ENCODE measurements around the gene MAGEA8.

The MAGEA8 gene

DNA sequence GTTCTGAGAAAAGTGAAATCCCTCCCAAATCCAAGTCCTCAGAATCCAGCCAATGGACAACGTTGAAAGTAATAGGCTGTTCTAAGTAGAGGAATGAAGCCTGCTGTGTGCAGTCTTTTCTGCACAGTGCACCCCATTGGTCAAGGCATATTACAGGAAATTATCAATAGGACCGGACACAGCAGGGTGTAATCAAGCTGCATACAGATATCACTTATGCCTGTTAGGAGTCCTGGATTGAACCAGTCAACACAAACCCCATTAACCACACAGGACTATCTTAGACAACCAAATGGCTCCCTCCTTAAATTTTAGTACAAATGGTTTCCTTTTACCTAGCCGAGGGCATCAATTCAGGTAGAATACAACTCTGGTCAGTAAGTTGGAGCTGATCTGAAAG, 34.2 kb upstream of the MAGEA8 start:
- Histone ChIP-seq H3K36me3 (ENCODE audit: insufficient read depth, insufficient read length, low read length) (no peaks in the 10 kb centered on the region), H3K9me3 (ENCODE audit: insufficient read depth, low read length) (peaks cover 2% of the 10 kb centered on the region; the same call in 1 of the 2 replicates), H3K27me3 (ENCODE audit: insufficient read depth, insufficient read length) (no peaks in the 10 kb centered on the region), H3K4me3 (ENCODE audit: insufficient read length, low read depth) (no peak overlapping the region), H3K4me1 (ENCODE audit: insufficient read depth, insufficient read length) (no peaks in the 10 kb centered on the region), H3K9ac (ENCODE audit: insufficient read length, low read depth) (no peak overlapping the region)
- no peak for DNase-seq (ENCODE audit: low read depth, low spot score)
- no peak for TF ChIP-seq YY1 (IDR thresholded peaks at IDR 0.05; ENCODE audit: insufficient read depth, insufficient read length)
- no peak for TF ChIP-seq SUZ12 (IDR thresholded peaks at IDR 0.05; ENCODE audit: extremely low read depth, insufficient read depth, insufficient read length)

DNA sequence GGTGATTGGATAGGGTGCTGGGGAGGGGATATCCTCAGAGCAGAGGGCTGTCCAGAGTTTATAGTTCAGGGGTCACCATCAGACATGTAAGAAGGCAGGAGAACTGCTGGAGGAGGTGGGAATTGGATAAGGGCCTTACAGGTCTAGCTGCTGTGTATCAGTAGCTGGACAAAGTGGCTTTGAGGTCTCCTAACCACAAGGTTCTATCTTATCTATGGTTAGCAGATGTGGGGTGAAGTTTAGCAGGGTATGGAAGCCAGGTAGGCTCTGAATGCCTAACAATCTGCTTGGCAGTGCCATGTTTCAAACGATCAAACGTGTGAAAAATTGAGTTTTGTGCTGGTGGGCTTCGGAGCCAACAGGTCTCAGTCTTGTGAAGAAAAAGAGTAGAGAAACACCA, 32.1 kb upstream of the MAGEA8 start:
- TF ChIP-seq YY1 (IDR thresholded peaks at IDR 0.05; ENCODE audit: insufficient read depth, insufficient read length) (no peak), ZNF274 (IDR thresholded peaks at IDR 0.05; ENCODE audit: low read depth, low read length) (no peak), SUZ12 (IDR thresholded peaks at IDR 0.05; ENCODE audit: extremely low read depth, insufficient read depth, insufficient read length) (no peak)
- H3K4me1 ChIP-seq (ENCODE audit: insufficient read depth, insufficient read length), result no peaks in the 10 kb centered on the region
- DNase-seq (ENCODE audit: low read depth, low spot score), result no peak

GRCh38 chrX:149849787-149850186, 31.2 kb upstream of the MAGEA8 start:
- Histone ChIP-seq H3K36me3 (ENCODE audit: insufficient read depth, insufficient read length, low read length) (no peaks in the 10 kb centered on the region), H3K9me3 (ENCODE audit: insufficient read depth, low read length) (no peaks in the 10 kb centered on the region), H3K9ac (ENCODE audit: insufficient read length, low read depth) (no peak overlapping the region), H3K4me3 (ENCODE audit: insufficient read length, low read depth) (no peak overlapping the region), H3K27me3 (ENCODE audit: insufficient read depth, insufficient read length) (no peaks in the 10 kb centered on the region), H3K4me1 (ENCODE audit: insufficient read depth, insufficient read length) (no peaks in the 10 kb centered on the region)
- TF ChIP-seq YY1 (IDR thresholded peaks at IDR 0.05; ENCODE audit: insufficient read depth, insufficient read length) (no peak), SUZ12 (IDR thresholded peaks at IDR 0.05; ENCODE audit: extremely low read depth, insufficient read depth, insufficient read length) (no peak), ZNF274 (IDR thresholded peaks at IDR 0.05; ENCODE audit: low read depth, low read length) (no peak)
- no peak for DNase-seq (ENCODE audit: low read depth, low spot score)

More for the DNA sequence above, 32.1 kb upstream of the MAGEA8 start:
- Histone ChIP-seq H3K4me3 (ENCODE audit: insufficient read length, low read depth) (no peak overlapping the region), H3K9me3 (ENCODE audit: insufficient read depth, low read length) (no peaks in the 10 kb centered on the region), H3K36me3 (ENCODE audit: insufficient read depth, insufficient read length, low read length) (no peaks in the 10 kb centered on the region), H3K9ac (ENCODE audit: insufficient read length, low read depth) (no peak overlapping the region), H3K27me3 (ENCODE audit: insufficient read depth, insufficient read length) (no peaks in the 10 kb centered on the region)

GRCh38 chrX:149851864-149852263, 29.1 kb upstream of the MAGEA8 start:
- Histone ChIP-seq H3K4me3 (ENCODE audit: insufficient read length, low read depth) (no peak overlapping the region), H3K9ac (ENCODE audit: insufficient read length, low read depth) (no peak overlapping the region), H3K27me3 (ENCODE audit: insufficient read depth, insufficient read length) (no peaks in the 10 kb centered on the region), H3K9me3 (ENCODE audit: insufficient read depth, low read length) (no peaks in the 10 kb centered on the region), H3K36me3 (ENCODE audit: insufficient read depth, insufficient read length, low read length) (no peaks in the 10 kb centered on the region), H3K4me1 (ENCODE audit: insufficient read depth, insufficient read length) (no peaks in the 10 kb centered on the region)
- TF ChIP-seq SUZ12 (IDR thresholded peaks at IDR 0.05; ENCODE audit: extremely low read depth, insufficient read depth, insufficient read length) (no peak), YY1 (IDR thresholded peaks at IDR 0.05; ENCODE audit: insufficient read depth, insufficient read length) (no peak), ZNF274 (IDR thresholded peaks at IDR 0.05; ENCODE audit: low read depth, low read length) (no peak)
- DNase-seq (ENCODE audit: low read depth, low spot score), result no peak

DNA sequence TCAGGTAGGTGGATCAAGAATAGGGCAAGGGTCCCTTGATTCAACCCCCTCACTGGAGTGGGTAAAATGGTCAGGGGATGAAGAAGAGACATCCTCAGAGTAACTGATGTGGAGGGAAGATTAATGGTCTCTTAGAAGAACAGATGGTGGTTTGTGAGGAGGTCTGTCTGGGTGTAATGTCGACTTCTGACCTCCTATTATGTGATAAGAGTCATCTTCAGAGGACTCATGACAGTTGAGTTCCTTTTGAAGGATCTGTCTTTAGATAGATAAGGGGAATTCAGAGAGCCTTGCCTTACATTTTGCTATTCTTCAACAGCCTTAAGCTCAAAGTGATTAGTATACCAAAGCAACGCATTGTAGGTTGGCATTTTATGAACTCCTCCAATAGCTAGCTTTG, 27.1 kb upstream of the MAGEA8 start:
- no peak for DNase-seq (ENCODE audit: low read depth, low spot score)
- TF ChIP-seq SUZ12 (IDR thresholded peaks at IDR 0.05; ENCODE audit: extremely low read depth, insufficient read depth, insufficient read length), result no peak
- TF ChIP-seq YY1 (IDR thresholded peaks at IDR 0.05; ENCODE audit: insufficient read depth, insufficient read length), result no peak
- no peak for TF ChIP-seq ZNF274 (IDR thresholded peaks at IDR 0.05; ENCODE audit: low read depth, low read length)
- Histone ChIP-seq H3K4me3 (ENCODE audit: insufficient read length, low read depth) (no peak overlapping the region), H3K36me3 (ENCODE audit: insufficient read depth, insufficient read length, low read length) (no peaks in the 10 kb centered on the region), H3K27me3 (ENCODE audit: insufficient read depth, insufficient read length) (no peaks in the 10 kb centered on the region), H3K9me3 (ENCODE audit: insufficient read depth, low read length) (no peaks in the 10 kb centered on the region), H3K4me1 (ENCODE audit: insufficient read depth, insufficient read length) (no peaks in the 10 kb centered on the region), H3K9ac (ENCODE audit: insufficient read length, low read depth) (no peak overlapping the region)

GRCh38 chrX:149858592-149858991, 22.4 kb upstream of the MAGEA8 start:
- Histone ChIP-seq H3K36me3 (ENCODE audit: insufficient read depth, insufficient read length, low read length) (no peaks in the 10 kb centered on the region), H3K9ac (ENCODE audit: insufficient read length, low read depth) (no peak overlapping the region), H3K27me3 (ENCODE audit: insufficient read depth, insufficient read length) (no peaks in the 10 kb centered on the region), H3K9me3 (ENCODE audit: insufficient read depth, low read length) (no peaks in the 10 kb centered on the region), H3K4me1 (ENCODE audit: insufficient read depth, insufficient read length) (no peaks in the 10 kb centered on the region), H3K4me3 (ENCODE audit: insufficient read length, low read depth) (no peak overlapping the region)
- TF ChIP-seq ZNF274 (IDR thresholded peaks at IDR 0.05; ENCODE audit: low read depth, low read length) (no peak), YY1 (IDR thresholded peaks at IDR 0.05; ENCODE audit: insufficient read depth, insufficient read length) (no peak), SUZ12 (IDR thresholded peaks at IDR 0.05; ENCODE audit: extremely low read depth, insufficient read depth, insufficient read length) (no peak)
- DNase-seq (ENCODE audit: low read depth, low spot score), result no peak

DNA sequence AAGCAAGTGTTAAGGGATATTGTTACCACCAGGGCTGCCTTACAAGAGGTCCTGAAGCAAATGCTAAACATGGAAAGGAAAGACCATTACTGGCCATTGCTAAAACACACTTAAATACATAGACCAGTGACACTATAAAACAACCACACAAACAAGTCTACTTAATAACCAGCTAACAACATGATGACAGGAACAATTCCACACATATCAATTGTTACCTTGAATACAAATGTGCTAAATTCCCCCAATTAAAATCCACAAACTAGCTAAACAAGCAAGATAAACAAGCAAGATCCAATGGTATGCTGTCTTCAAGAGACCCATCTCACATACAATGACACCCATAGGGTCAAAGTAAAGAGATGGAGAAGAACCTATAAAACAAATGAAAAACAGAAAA, 20.5 kb upstream of the MAGEA8 start:
- H3K4me1 ChIP-seq (ENCODE audit: insufficient read depth, insufficient read length), result no peaks in the 10 kb centered on the region
- H3K9ac ChIP-seq (ENCODE audit: insufficient read length, low read depth), result no peak overlapping the region
- TF ChIP-seq YY1 (IDR thresholded peaks at IDR 0.05; ENCODE audit: insufficient read depth, insufficient read length) (no peak), SUZ12 (IDR thresholded peaks at IDR 0.05; ENCODE audit: extremely low read depth, insufficient read depth, insufficient read length) (no peak), ZNF274 (IDR thresholded peaks at IDR 0.05; ENCODE audit: low read depth, low read length) (no peak)
- no peaks in the 10 kb centered on the region for H3K27me3 ChIP-seq (ENCODE audit: insufficient read depth, insufficient read length)
- DNase-seq (ENCODE audit: low read depth, low spot score), result no peak
- no peaks in the 10 kb centered on the region for H3K36me3 ChIP-seq (ENCODE audit: insufficient read depth, insufficient read length, low read length)
- no peaks in the 10 kb centered on the region for H3K9me3 ChIP-seq (ENCODE audit: insufficient read depth, low read length)
- no peak overlapping the region for H3K4me3 ChIP-seq (ENCODE audit: insufficient read length, low read depth)

DNA sequence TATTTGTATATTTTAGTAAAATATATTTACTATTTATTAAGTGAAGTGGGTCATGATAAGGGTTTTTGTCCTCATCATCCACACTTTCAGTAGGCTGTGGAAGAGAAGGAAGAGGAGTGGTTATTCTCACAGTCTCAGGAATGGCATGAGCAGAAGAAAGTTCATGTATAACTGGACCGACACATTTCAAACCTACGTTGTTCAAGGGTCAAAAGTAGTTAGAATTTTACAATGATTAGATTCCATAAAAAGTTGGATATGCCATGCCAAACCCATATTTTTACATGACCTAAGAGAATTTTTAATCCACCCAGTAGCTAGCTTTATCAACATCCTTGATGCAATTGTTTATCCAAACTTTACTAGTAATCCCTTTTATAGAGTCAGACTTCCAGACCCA, 15.6 kb upstream of the MAGEA8 start:
- no peaks in the 10 kb centered on the region for H3K9me3 ChIP-seq (ENCODE audit: insufficient read depth, low read length)
- H3K4me1 ChIP-seq (ENCODE audit: insufficient read depth, insufficient read length), result no peaks in the 10 kb centered on the region
- no peak for DNase-seq (ENCODE audit: low read depth, low spot score)
- no peak overlapping the region for H3K9ac ChIP-seq (ENCODE audit: insufficient read length, low read depth)
- no peaks in the 10 kb centered on the region for H3K36me3 ChIP-seq (ENCODE audit: insufficient read depth, insufficient read length, low read length)
- TF ChIP-seq YY1 (IDR thresholded peaks at IDR 0.05; ENCODE audit: insufficient read depth, insufficient read length), result no peak
- TF ChIP-seq ZNF274 (IDR thresholded peaks at IDR 0.05; ENCODE audit: low read depth, low read length), result no peak
- TF ChIP-seq SUZ12 (IDR thresholded peaks at IDR 0.05; ENCODE audit: extremely low read depth, insufficient read depth, insufficient read length), result no peak
- H3K4me3 ChIP-seq (ENCODE audit: insufficient read length, low read depth), result no peak overlapping the region
- H3K27me3 ChIP-seq (ENCODE audit: insufficient read depth, insufficient read length), result no peaks in the 10 kb centered on the region

Data from NT2/D1 (cell line).